ENCODE measurements around the gene SNX10. TPM values are rescaled to one million over a fixed set of nuclear protein-coding genes. Genes with fewer than 3 reads are reported as not detected.

SNX10 gene
- total and polyA plus RNA-seq, 2 donors (not counting 1 experiment from before 2014, with no cell fraction given): under 0.01 to 0.41 TPM

DNA sequence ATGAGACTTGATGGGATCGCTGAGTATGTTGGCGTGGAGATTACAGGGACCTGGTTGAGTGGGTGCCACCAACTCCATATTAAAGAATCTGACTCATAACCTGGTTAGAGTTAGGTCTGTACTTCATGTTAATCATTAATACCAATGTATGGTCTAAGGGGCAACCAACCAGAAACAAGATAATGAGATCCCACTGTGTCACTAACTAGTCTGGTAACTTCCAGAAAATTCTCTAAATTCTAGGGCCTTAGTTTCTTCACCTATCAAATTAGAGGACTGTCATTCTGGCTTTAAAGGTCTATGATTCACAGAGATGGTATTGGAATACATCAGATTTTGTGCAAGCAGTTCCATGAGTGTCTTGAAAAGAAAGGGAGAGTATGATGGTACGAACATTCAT is 102.2 kb downstream of the SNX10 start:
- Histone ChIP-seq H3K36me3 (ENCODE audit: control insufficient read depth, insufficient read depth, low read length) (no peaks in the 10 kb centered on the region), H3K4me2 (ENCODE audit: extremely low read depth, insufficient read depth, low read length) (no peak overlapping the region)
- TF ChIP-seq CTCF (conservative IDR thresholded peaks at IDR 0.05 in 1 of 2, IDR thresholded peaks at IDR 0.05 in 1 of 2; ENCODE audit: low read depth in 1 of 2, low read length in 2 of 2): no peak
- TF ChIP-seq EZH2 (IDR thresholded peaks at IDR 0.05; ENCODE audit: low read length, missing control alignments): no peak

GRCh38 chr7:26397332-26397731 is 105.7 kb downstream of the SNX10 start:
- no peak overlapping the region for H2AFZ ChIP-seq (ENCODE audit: low read length)
- no peak overlapping the region for H3K4me3 ChIP-seq (replicated peaks in 1 of 4; ENCODE audit: control extremely low read depth in 1 of 4, insufficient read depth in 1 of 4, low read depth in 3 of 4, low read length in 4 of 4)
- H4K20me1 ChIP-seq (ENCODE audit: control insufficient read depth, extremely low read depth, insufficient read depth, low read length): no peaks in the 10 kb centered on the region
- H3K4me2 ChIP-seq (ENCODE audit: extremely low read depth, insufficient read depth, low read length): no peak overlapping the region
- no peaks in the 10 kb centered on the region for H3K27me3 ChIP-seq (ENCODE audit: control insufficient read depth, insufficient read depth, low read length)
- H3K79me2 ChIP-seq (ENCODE audit: control insufficient read depth, insufficient read depth, low read length): no peaks in the 10 kb centered on the region
- H3K27ac ChIP-seq (ENCODE audit: insufficient read depth, low read length): no peak overlapping the region
- H3K9me3 ChIP-seq (ENCODE audit: control insufficient read depth, insufficient read depth, low read depth, low read length): no peaks in the 10 kb centered on the region
- DNase-seq (ENCODE audit: low read depth in 2 of 2): no peak
- no peaks in the 10 kb centered on the region for H3K36me3 ChIP-seq (ENCODE audit: control insufficient read depth, insufficient read depth, low read length)
- no peak overlapping the region for H3K9ac ChIP-seq (ENCODE audit: insufficient read depth, low read length)
- no peaks in the 10 kb centered on the region for H3K4me1 ChIP-seq (ENCODE audit: control insufficient read depth, extremely low read depth, insufficient read depth, low read length)
- no peak for TF ChIP-seq CTCF (conservative IDR thresholded peaks at IDR 0.05 in 1 of 2, IDR thresholded peaks at IDR 0.05 in 1 of 2; ENCODE audit: low read depth in 1 of 2, low read length in 2 of 2)

More for the DNA sequence above, 102.2 kb downstream of the SNX10 start:
- H3K27ac ChIP-seq (ENCODE audit: insufficient read depth, low read length): no peak overlapping the region
- no peak overlapping the region for H3K9ac ChIP-seq (ENCODE audit: insufficient read depth, low read length)
- H2AFZ ChIP-seq (ENCODE audit: low read length): no peak overlapping the region
- no peak overlapping the region for H3K4me3 ChIP-seq (replicated peaks in 1 of 4; ENCODE audit: control extremely low read depth in 1 of 4, insufficient read depth in 1 of 4, low read depth in 3 of 4, low read length in 4 of 4)
- H3K9me3 ChIP-seq (ENCODE audit: control insufficient read depth, insufficient read depth, low read depth, low read length): no peaks in the 10 kb centered on the region
- no peak for DNase-seq (ENCODE audit: low read depth in 2 of 2)
- H3K27me3 ChIP-seq (ENCODE audit: control insufficient read depth, insufficient read depth, low read length): peaks cover 4% of the 10 kb centered on the region
- H3K79me2 ChIP-seq (ENCODE audit: control insufficient read depth, insufficient read depth, low read length): no peaks in the 10 kb centered on the region
- no peaks in the 10 kb centered on the region for H4K20me1 ChIP-seq (ENCODE audit: control insufficient read depth, extremely low read depth, insufficient read depth, low read length)
- H3K4me1 ChIP-seq (ENCODE audit: control insufficient read depth, extremely low read depth, insufficient read depth, low read length): no peaks in the 10 kb centered on the region

DNA sequence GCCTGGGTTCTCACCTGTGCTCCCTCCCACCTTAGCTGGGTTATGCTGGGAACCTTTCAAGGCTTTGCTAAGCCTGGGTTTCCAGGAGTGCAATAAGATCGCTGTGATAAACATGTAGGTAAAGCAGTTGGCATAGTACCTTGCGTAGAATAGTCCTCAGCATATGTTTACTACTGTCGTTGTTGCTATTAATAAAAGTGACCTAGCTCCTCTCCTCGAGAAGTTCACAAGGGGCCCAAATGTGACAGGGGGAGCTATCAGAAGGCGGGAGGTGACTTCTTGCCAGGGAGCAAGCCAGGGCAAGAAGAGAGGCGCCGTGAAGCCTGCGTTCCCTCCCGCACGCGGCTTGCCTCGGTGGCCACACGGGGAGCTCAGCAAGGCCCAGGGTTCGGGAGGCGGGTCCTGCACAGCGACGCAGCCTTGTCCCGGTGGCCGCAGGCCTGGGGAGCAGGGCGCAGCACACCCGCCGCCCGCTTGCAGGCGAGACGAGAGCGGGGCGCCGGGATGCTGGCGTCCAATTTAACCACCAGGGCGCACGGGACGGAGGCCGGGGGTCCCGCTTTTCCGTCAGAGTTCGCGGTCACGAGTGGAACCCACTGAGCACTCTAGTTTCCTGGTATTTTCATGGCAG is 106.2 kb downstream of the SNX10 start:
- no peaks in the 10 kb centered on the region for H3K9me3 ChIP-seq (ENCODE audit: control insufficient read depth, insufficient read depth, low read depth, low read length)
- peak overlapping the region; percentile 61 for H3K4me2 ChIP-seq (ENCODE audit: extremely low read depth, insufficient read depth, low read length)
- peak overlapping the region; percentile 28 for H3K9ac ChIP-seq (ENCODE audit: insufficient read depth, low read length)
- H2AFZ ChIP-seq (ENCODE audit: low read length): peak overlapping the region; percentile 52
- peak overlapping the region; percentile 35 to 63 (median 49) for H3K4me3 ChIP-seq (replicated peaks in 1 of 4; ENCODE audit: control extremely low read depth in 1 of 4, insufficient read depth in 1 of 4, low read depth in 3 of 4, low read length in 4 of 4)
- H3K36me3 ChIP-seq (ENCODE audit: control insufficient read depth, insufficient read depth, low read length): no peaks in the 10 kb centered on the region
- peak in 1 of 2 donors; percentile 6 for DNase-seq (ENCODE audit: low read depth in 2 of 2)
- no peak overlapping the region for H3K27ac ChIP-seq (ENCODE audit: insufficient read depth, low read length)
- H3K27me3 ChIP-seq (ENCODE audit: control insufficient read depth, insufficient read depth, low read length): no peaks in the 10 kb centered on the region
- H3K79me2 ChIP-seq (ENCODE audit: control insufficient read depth, insufficient read depth, low read length): no peaks in the 10 kb centered on the region
- TF ChIP-seq EZH2 (IDR thresholded peaks at IDR 0.05; ENCODE audit: low read length, missing control alignments): no peak
- no peak for TF ChIP-seq CTCF (conservative IDR thresholded peaks at IDR 0.05 in 1 of 2, IDR thresholded peaks at IDR 0.05 in 1 of 2; ENCODE audit: low read depth in 1 of 2, low read length in 2 of 2)
- H3K4me1 ChIP-seq (ENCODE audit: control insufficient read depth, extremely low read depth, insufficient read depth, low read length): no peaks in the 10 kb centered on the region
- no peaks in the 10 kb centered on the region for H4K20me1 ChIP-seq (ENCODE audit: control insufficient read depth, extremely low read depth, insufficient read depth, low read length)

Data from fibroblast of lung (primary cell).